ENCODE results near the gene FLOT2.
"Not testable (repeated sequence)": the region's sequence is repeated elsewhere in the genome, so short reads cannot be mapped to it uniquely, and the experiment has no call there.

Gene FLOT2

DNA sequence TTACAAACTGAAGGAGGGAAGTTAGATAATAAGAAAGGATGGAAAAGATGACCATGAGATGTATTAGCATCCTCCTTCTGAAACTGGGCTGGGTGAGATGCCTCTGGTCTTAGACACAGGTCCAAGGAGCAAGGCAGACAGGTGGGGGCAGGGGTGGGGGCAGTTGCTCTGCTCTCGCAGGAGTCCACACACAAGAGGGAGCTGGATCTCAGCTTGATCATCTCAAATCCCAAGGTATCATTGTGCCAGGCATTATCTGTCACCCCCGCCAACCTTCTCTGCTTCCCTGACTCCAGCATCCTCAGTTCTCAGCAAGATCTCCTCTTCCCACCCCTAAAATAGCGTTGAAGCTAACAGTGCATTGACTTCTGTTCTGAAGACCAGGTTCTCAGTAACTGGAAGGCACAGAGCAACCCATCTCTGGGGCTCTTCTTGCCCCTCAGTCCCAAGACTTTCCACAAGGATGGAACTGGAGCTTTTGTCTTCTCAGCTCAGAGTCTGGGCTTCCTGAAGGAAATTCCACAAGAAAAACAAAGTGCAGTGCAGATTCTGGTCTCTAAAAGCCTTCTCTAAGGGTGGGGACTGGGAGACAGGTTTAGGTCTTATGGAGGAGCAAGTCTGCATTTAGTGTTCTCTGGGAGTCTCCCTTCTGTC, 1.6 kb downstream of the FLOT2 start:
- no peak for DNase-seq

DNA sequence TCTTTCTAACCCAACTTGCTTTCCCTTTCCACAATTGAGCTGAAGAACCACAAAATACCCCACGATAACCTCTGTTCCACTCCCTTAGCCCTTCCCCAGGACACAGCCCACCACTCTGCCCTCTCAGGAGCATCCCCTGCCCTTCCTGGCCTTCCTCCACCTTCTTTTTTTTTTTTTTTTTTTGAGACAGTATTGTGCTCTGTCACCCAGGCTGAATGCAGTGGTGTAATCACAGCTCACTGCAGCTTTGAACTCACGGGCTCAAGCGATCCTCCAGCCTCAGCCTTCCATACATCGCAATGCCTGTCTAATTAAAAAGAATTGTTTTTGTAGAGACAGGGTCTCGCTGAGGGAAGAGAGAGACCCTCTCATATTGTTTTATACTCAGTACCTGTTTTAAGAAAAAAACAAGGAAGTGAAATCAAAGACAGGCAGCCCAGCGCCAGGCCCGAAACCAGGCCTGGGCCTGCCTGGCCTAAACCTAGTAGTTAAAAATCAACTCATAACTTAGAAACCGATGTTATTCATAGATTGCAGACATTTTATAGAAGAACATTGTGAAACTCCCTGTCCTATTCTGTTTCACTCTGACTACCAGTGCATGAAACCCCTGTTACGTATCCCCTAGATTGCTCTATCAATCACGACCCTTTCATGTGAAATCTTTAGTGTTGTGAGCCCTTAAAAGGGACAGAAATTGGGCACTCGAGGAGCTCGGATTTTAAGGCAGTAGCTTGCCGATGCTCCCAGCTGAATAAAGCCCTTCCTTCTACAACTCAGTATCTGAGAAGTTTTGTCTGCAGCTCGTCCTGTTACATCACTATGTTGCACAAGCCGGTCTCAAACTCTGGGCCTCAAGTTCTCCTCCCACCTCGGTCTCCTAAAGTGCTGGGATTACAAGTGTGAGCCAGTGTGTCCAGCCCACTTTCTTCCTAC, 4.0 kb downstream of the FLOT2 start:
- DNase-seq, result peak; percentile 14 to 16

DNA sequence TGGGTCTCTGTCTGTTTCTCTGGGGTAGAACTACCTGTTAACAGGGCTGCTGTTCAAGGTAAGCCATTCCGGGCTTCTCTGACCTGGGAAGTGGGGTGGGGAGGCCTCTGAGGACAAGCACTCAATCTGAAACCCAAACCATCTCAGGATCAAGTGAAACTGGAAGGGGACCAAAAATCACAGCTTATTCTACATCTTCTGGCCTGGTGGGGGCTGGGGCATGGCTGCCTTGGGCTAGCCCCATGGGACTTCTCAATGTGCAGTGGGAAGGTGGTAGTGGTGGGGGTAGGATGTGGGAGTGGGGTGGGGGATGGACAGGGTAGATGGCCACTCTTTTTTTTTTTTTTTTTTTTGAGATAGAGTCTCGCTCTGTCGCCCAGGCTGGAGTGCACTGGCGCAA, 5.5 kb downstream of the FLOT2 start:
- no peak for DNase-seq

DNA sequence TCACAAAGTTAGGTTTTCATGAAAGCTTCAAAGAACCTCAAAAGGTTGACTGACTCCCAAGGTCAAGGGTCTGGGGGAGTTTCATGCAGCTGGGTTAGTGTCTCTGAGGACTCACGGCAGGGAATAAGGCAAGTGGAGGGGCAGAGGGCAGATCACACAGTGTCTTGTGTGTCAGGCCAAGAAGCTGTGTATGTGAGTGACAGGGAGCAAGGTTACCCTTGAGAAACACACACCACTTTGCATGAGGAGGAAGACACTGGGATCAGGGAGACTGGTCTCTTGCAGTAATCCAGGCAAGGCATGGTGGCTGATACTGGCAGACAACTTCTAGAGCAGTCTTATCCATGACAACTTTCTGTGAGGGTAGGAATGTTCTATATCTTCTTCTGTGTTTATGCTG, 6.3 kb downstream of the FLOT2 start:
- DNase-seq, result no peak

GRCh38 chr17:28889996-28890395, 7.5 kb downstream of the FLOT2 start:
- DNase-seq, result no peak

- no peak for DNase-seq
Measured at GRCh38 chr17:28888832-28889231, 8.7 kb downstream of the FLOT2 start.

DNA sequence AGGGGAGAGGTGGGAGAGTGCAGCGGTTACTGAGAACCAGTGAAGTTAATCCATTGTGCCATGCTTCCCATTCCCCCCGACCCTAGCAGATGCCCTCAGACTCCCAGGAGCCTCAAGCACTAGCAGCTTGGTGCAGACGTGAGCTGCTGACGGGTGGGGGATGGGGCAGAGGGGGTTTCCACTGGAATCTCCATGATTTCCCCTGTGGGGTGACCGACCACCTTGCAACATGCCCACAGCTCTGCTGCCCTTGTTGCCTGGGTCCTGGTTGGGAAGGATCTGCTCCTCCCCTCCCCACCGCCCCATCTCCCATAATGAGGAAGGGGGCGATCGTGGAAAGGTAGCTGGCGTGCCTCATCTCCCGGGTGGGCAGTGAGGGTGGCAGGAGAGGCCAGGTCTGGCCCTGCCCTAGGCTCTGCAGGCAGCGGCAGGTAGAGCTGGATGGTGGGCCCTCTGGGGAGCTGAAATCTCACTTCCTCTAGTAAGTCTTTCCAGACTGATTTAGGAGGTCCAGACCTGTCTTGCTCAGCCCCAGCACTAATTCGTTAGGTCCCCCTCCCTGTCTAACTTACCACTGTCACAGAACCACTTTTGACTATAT, 9.6 kb downstream of the FLOT2 start:
- DNase-seq, result no peak

DNA sequence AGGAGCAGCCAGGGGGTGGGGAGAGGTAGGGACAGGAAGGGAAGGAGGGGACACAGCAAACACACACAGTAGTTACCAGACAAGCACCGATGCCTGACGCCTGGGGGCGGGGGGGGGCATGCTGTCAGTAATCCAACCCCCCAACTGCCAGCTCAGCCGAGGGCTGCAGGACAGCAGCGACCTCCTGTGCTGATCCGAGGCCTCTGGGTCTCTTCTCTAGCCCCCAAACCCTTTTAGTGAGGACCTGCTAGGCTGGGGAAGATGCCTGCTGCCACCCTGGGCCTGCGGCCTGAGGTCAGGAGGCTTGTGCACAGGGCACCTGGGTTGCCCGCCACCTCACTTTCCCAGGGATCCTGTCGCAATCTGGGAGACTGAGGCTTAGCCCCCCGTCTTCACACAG, 11.6 kb downstream of the FLOT2 start:
- no peak for DNase-seq

DNA sequence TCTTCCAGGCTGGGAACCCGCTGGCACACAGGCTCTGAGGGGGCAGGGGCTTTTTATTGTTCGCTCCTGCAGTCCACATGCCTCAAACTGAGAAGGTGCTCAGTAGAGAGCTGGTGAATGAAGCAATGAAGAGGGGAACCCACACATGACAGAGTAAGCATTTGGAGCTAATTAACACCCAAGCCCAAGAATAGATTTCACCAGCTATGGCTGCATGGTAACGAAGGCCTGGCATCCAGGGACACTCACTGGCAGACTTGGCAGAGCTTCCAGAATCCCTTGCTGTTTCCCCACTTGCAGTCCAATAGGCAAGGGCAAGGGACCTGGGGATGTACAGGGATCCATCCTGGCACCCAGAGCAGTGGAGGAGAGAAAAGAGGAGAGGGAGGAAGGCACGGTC, 12.2 kb downstream of the FLOT2 start:
- no peak for DNase-seq

GRCh38 chr17:28883967-28884702, 13.4 kb downstream of the FLOT2 start:
- no peak for DNase-seq

DNA sequence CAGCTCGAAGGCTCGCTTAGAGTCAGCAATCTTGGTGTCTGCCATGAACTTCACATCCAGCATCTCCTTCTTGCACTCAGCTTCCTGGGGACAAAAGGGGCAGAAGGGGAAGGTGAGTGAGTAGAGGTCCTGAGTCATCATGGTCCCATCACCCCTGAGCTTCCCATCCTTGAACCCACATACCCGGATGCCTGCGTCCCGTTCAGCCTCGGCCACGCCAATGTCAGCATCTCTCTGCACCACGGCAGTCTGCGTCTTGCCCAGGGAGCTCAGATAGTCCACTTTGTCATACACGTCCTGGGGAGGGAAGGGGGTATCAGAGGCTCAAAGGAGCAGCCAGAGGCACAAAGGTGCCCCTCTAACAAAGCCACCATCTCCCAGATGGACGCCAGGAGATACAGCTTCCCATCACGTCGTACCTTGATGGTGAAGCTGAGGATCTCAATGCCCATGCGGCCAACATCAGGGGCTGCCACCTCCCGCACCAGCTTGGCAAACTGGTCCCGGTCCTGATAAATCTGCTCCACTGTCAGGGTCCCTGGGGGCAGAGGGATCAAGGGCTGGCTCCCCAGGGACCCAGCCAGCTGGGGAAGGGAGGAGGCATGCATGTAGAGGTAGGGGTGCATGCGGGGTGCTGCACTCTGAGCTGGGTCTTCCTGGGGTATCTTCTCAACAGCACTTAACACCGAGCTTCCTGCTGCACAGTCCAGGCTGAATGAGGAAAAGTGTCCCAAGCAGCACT, 15.2 kb downstream of the FLOT2 start:
- DNase-seq, result no peak

DNA sequence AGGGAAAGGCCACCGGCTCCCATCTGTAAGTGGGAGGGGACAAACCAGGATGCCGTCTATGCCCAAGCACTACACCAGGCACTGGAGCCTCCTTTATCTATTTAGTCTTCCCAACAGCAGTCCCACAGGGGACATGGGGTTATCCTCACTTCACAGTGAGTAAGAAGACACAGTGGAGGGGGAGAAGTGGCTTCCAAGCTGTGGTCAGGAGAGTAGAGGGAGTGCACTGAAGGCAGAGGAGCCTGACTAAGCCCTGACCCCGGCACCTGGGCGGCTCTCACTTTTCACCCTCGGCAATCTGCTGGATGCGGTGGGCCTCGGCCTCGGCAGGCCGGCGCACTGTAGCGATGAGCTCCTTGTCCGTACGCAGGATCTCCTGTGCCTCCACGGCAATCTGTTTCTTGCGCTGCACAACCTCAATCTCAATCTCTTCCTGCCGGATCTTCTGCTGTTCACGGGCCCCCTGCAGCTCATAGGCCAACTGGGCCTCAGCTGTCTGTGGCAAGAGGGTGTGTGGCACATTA, 15.9 kb downstream of the FLOT2 start:
- DNase-seq, result no peak

- DNase-seq, result no peak
Measured at GRCh38 chr17:28880572-28880945, 17.0 kb downstream of the FLOT2 start.

DNA sequence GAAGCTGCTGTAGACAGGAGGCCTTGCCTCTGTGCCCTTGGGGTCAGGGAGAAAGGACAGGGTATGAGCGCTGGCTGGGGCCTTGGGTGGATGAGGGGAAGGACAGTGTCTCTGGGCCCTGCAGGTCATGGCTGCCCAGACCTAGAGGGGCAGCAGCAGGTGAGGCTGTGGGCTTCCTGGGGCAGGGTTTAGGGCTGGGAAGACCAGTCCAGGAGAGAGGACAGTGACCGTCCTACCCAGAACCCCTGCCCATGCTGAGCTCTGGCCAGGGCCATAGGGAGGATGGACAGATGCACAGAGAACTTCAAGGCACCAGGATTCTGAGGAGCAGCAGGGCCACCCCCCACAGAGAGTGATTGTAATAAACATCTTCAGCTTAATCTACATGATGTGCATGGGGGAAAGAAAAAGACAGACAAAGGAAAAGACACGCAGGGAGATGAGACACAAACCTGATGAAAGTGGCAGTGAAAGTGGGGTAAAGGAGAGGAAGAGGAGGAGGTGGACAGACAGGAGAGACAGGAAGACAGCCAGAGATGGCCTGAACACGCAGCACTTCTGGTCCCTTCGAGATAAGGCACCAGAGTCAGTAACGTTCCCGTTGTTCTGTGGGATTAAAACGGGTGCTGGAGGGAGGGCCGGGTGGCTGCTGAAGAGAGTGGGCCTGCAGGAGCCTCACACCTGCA, 17.5 kb downstream of the FLOT2 start:
- DNase-seq, result no peak

- peak in 1 of 2 experiments; percentile 31 for DNase-seq
Measured at GRCh38 chr17:28878981-28879380, 18.6 kb downstream of the FLOT2 start.

- no peak for DNase-seq
Measured at GRCh38 chr17:28878158-28878910, 19.2 kb downstream of the FLOT2 start.

- not testable (repeated sequence) for DNase-seq
Measured at GRCh38 chr17:28877150-28877711, 20.3 kb downstream of the FLOT2 start.

- no peak for DNase-seq
Measured at GRCh38 chr17:28875848-28876550, 21.5 kb downstream of the FLOT2 start.

- no peak for DNase-seq
Measured at GRCh38 chr17:28874750-28875149, 22.8 kb downstream of the FLOT2 start.

- DNase-seq, result no peak
Measured at GRCh38 chr17:28873839-28874238, 23.7 kb downstream of the FLOT2 start.

Measured in Kasumi-1 (cell line).